Suprapubic skin (tissue), 4 donors: ENCODE data around the gene PSMD3. TPM values are rescaled to one million over a fixed set of nuclear protein-coding genes. Genes with fewer than 3 reads are reported as not detected.

Source experiments
- DNase-seq, 2 donors: peaks; one replicate each; pipeline ENCODE4 v3.0.0-alpha.2; 2019; ENCODE audit warnings: low spot score in 2 of 2
- H3K27ac ChIP-seq: fragments of 200-600 bp; sonication (generic); one replicate; pipeline ENCODE4 v1.5.1; 2019
- H3K27me3 ChIP-seq: fragments of 200-600 bp; sonication (generic); one replicate; pipeline ENCODE4 v1.5.1; 2019
- H3K36me3 ChIP-seq: fragments of 200-600 bp; sonication (generic); one replicate; pipeline ENCODE4 v1.5.1; 2019
- H3K4me1 ChIP-seq: fragments of 200-600 bp; sonication (generic); one replicate; pipeline ENCODE4 v1.5.1; 2019
- H3K4me3 ChIP-seq: fragments of 200-600 bp; sonication (generic); one replicate; pipeline ENCODE4 v1.5.1; 2019; ENCODE audit warnings: mild to moderate bottlenecking
- H3K9me3 ChIP-seq: fragments of 200-600 bp; sonication (generic); one replicate; pipeline ENCODE4 v1.5.1; 2019
- CTCF ChIP-seq, 2 donors: fragments of 200-600 bp in 1 of 2; fragments of 450-650 bp in 1 of 2; sonication (generic) in 1 of 2; IDR thresholded peaks; one replicate each; pipeline ENCODE4 v1.5.1; 2016 to 2019; ENCODE audit warnings: antibody characterized with exemption in 2 of 2, mild to moderate bottlenecking in 1 of 2, moderate library complexity in 1 of 2
- EP300 ChIP-seq: sonication (generic); formaldehyde crosslinking; IDR thresholded peaks from one replicate; pipeline ENCODE4 v1.6.1; 2017; ENCODE audit warnings: antibody characterized with exemption
- POLR2A ChIP-seq, 2 donors: fragments of 450-650 bp; IDR thresholded peaks; one replicate each; pipeline ENCODE4 v1.6.1; 2017; ENCODE audit warnings: antibody characterized with exemption in 2 of 2, mild to moderate bottlenecking in 2 of 2, moderate library complexity in 2 of 2
- POLR2AphosphoS5 ChIP-seq, 3 donors: sonication (generic); formaldehyde crosslinking; IDR thresholded peaks; one replicate each; pipeline ENCODE4 v1.6.1; 2017; ENCODE audit warnings: antibody characterized with exemption in 3 of 3
- WGBS: methylation state at CpG from one replicate; pipeline ENCODE4 v1.1.5; 2018; 5-methylcytosine and 5-hydroxymethylcytosine counted together
- total RNA-seq, 4 donors: library from RNA; depleted of rRNA; stranded (reverse); fragments of >200 nt; gene quantifications; one replicate each; pipeline ENCODE4 v1.1.0, GENCODE V29; 2016

PSMD3 gene
- total RNA-seq, 4 donors from 2014 or later = 82.8 to 118 (median 104) TPM

DNA sequence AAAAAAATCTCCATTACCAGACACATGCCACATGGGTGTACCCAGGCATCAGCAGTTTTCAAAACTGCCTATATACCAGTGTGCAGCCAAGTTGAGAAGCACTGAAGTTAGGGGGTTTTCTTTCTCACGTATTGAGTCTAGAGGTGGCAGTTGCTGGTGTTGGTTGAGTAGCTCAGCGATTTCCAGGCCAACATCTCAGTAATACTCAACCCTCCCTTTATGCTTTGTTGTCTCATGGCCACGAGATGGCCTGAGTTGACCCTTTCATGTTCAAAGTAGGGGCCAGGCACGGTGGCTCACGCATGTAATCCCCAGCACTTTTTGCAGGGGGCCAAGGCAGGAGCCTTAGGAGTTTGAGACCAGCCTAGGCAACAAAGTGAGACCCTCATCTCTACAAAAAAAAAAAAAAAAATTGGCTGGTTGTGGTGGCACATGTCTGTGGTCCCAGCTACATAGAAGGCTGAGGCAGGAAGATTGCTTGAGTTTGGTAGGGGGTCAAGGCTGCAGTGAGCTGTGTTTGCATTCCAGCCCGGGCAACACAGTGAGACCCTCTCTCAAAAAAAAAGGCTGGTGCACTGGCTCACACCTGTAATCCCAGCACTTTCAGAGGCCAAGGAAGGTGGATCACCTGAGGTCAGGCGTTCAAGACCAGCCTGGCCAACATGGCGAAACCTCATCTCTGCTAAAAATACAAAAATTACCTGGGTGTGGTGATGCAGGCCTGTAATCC lies 42.3 kb upstream of the PSMD3 start:
- no peak overlapping the region for H3K4me3 ChIP-seq
- H3K9me3 ChIP-seq = no peaks in the 10 kb centered on the region
- no peak overlapping the region for H3K27ac ChIP-seq
- no peaks in the 10 kb centered on the region for H3K36me3 ChIP-seq
- TF ChIP-seq CTCF (IDR thresholded peaks at IDR 0.05) = no peak
- TF ChIP-seq POLR2AphosphoS5 (IDR thresholded peaks at IDR 0.05) = no peak
- no peak for TF ChIP-seq EP300
- H3K27me3 ChIP-seq = no peaks in the 10 kb centered on the region
- DNase-seq = no peak
- H3K4me1 ChIP-seq = peaks cover 11% of the 10 kb centered on the region
- 87% methylated on average over 8 of the region's 8 CpGs for WGBS

- TF ChIP-seq POLR2A (IDR thresholded peaks at IDR 0.05) (no peak), POLR2AphosphoS5 (IDR thresholded peaks at IDR 0.05) (no peak), CTCF (IDR thresholded peaks at IDR 0.05) (no peak), EP300 (no peak)
- peaks cover 3% of the 10 kb centered on the region for H3K27me3 ChIP-seq
- WGBS = 82% methylated on average over 3 of the region's 3 CpGs
- no peak for DNase-seq
- H3K4me3 ChIP-seq = no peak overlapping the region
- peaks cover 15% of the 10 kb centered on the region for H3K4me1 ChIP-seq
- H3K36me3 ChIP-seq = no peaks in the 10 kb centered on the region
- no peak overlapping the region for H3K27ac ChIP-seq
- H3K9me3 ChIP-seq = no peaks in the 10 kb centered on the region
Measured at GRCh38 chr17:39939106-39939505, 41.5 kb upstream of the PSMD3 start.

DNA sequence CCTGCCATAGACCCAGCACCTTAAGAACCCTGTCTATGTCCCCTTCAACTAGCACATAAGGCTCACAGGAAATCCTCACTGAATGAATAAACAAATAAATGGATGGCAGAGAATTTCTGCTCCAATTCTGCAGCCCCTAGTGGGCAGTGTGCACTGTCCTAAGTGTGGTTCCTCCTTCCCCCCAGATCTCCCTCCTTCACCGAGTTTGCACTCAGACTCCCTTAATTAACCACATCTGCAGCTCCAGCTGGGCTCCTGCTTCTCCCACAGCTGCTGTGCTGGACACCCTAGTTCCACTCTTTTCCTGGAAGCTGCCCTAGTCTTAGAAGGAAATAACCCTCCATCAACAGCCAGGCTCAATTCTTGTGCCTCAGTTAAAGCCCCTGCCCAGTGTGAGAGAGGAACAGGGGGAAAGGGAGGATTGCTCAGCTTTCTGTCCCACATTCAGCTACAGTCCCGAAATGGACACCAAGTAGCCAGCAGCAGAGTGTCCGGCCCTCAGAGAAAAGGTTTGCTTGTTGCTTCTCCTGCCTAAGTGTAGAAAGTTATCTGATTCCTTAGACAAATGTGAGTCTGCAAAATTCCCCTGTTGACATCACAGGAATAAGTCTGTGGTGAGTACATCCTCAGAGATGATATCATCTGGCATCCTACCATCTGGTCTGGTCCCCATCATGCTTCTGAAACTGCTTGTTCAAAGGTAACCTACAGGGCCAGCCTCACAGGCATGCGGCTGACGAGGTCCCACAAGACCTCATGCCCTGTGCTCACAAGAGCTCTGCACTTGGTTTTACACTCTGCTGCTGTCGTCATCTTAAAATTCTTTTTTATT lies 40.8 kb upstream of the PSMD3 start:
- Histone ChIP-seq H3K9me3 (no peaks in the 10 kb centered on the region), H3K27me3 (peaks cover 6% of the 10 kb centered on the region), H3K4me1 (peaks cover 16% of the 10 kb centered on the region), H3K27ac (no peak overlapping the region), H3K36me3 (no peaks in the 10 kb centered on the region), H3K4me3 (no peak overlapping the region)
- no peak for TF ChIP-seq CTCF (IDR thresholded peaks at IDR 0.05)
- TF ChIP-seq POLR2A (IDR thresholded peaks at IDR 0.05) = no peak
- no peak for TF ChIP-seq EP300
- TF ChIP-seq POLR2AphosphoS5 (IDR thresholded peaks at IDR 0.05) = no peak
- DNase-seq = no peak
- 48% methylated on average over 6 of the region's 6 CpGs for WGBS

- no peak for DNase-seq
- peaks cover 21% of the 10 kb centered on the region for H3K4me1 ChIP-seq
- 52% methylated on average over 8 of the region's 14 CpGs for WGBS
- peaks cover 6% of the 10 kb centered on the region for H3K27me3 ChIP-seq
- no peak for TF ChIP-seq POLR2A (IDR thresholded peaks at IDR 0.05)
- no peak for TF ChIP-seq POLR2AphosphoS5 (IDR thresholded peaks at IDR 0.05)
- TF ChIP-seq CTCF (IDR thresholded peaks at IDR 0.05) = no peak
- TF ChIP-seq EP300 = no peak
- no peak overlapping the region for H3K27ac ChIP-seq
- no peaks in the 10 kb centered on the region for H3K9me3 ChIP-seq
- H3K36me3 ChIP-seq = no peaks in the 10 kb centered on the region
- no peak overlapping the region for H3K4me3 ChIP-seq
Measured at GRCh38 chr17:39943702-39944392, 36.8 kb upstream of the PSMD3 start.

- DNase-seq = no peak
- Histone ChIP-seq H3K9me3 (no peaks in the 10 kb centered on the region), H3K27ac (no peak overlapping the region), H3K27me3 (peaks cover 6% of the 10 kb centered on the region), H3K36me3 (no peaks in the 10 kb centered on the region), H3K4me3 (no peak overlapping the region), H3K4me1 (peaks cover 18% of the 10 kb centered on the region)
- 78% methylated on average over 6 of the region's 16 CpGs for WGBS
- TF ChIP-seq EP300 = no peak
- TF ChIP-seq POLR2A (IDR thresholded peaks at IDR 0.05) = no peak
- no peak for TF ChIP-seq POLR2AphosphoS5 (IDR thresholded peaks at IDR 0.05)
- no peak for TF ChIP-seq CTCF (IDR thresholded peaks at IDR 0.05)
Measured at GRCh38 chr17:39944393-39944711, 36.3 kb upstream of the PSMD3 start.
